CD4-positive, CD25-positive, alpha-beta regulatory T cell (primary cell): Measurements from ENCODE around the gene MAEL. TPM values are rescaled to one million over a fixed set of nuclear protein-coding genes. Genes with fewer than 3 reads are reported as not detected.
"Not testable (repeated sequence)": the region's sequence is repeated elsewhere in the genome, so short reads cannot be mapped to it uniquely, and the experiment has no call there.

Experiments
- ATAC-seq, 2 donors: fragments of 150-1000 bp; cut with Tn5 transposase; one replicate each; pipeline ENCODE4 v1.10.0; 2021; ENCODE audit warnings: low read depth in 2 of 2, moderate number of reproducible peaks in 2 of 2, moderate library complexity in 1 of 2
- DNase-seq, 3 donors: peaks; one replicate each; pipeline versions ENCODE4 v3.0.0 to v3.0.0-alpha.2; 2012 to 2022; ENCODE audit warnings: mixed read lengths in 1 of 3
- H3K27ac ChIP-seq: one replicate; pipeline ENCODE4 v1.7.0; 2013; ENCODE audit warnings: mild to moderate bottlenecking, low read length; ENCODE audit not compliant: insufficient read depth, poor library complexity, severe bottlenecking
- H3K27me3 ChIP-seq: one replicate; pipeline ENCODE4 v1.7.0; 2013; ENCODE audit warnings: low read length; ENCODE audit not compliant: control insufficient read depth, insufficient read depth
- H3K36me3 ChIP-seq: one replicate; pipeline ENCODE4 v1.7.0; 2013; ENCODE audit warnings: mild to moderate bottlenecking, low read length, moderate library complexity; ENCODE audit not compliant: control insufficient read depth, insufficient read depth
- H3K4me1 ChIP-seq: 2 replicates; pipeline ENCODE4 v1.7.0; 2013; ENCODE audit warnings: mild to moderate bottlenecking, low read length; ENCODE audit not compliant: insufficient read depth, control insufficient read depth, poor library complexity, severe bottlenecking
- H3K4me3 ChIP-seq: one replicate; pipeline ENCODE4 v1.7.0; 2013; ENCODE audit warnings: low read depth, mild to moderate bottlenecking, low read length, moderate library complexity
- H3K9me3 ChIP-seq, 2 experiments: 1 replicate in 1 of 2; 2 replicates in 1 of 2; pipeline ENCODE4 v1.7.0; 2013; ENCODE audit warnings: low read length in 2 of 2, mild to moderate bottlenecking in 1 of 2, moderate library complexity in 1 of 2; ENCODE audit not compliant: control insufficient read depth in 2 of 2
- H3K27ac Mint-ChIP-seq, 3 donors: one replicate each; pipeline ENCODE4 v1.8.0; 2020 to 2022; ENCODE audit warnings: mild to moderate bottlenecking in 3 of 3, mixed read lengths in 3 of 3, moderate library complexity in 2 of 3
- H3K27me3 Mint-ChIP-seq: one replicate; pipeline ENCODE4 v1.8.0; 2022; ENCODE audit warnings: mild to moderate bottlenecking, mixed read lengths
- H3K36me3 Mint-ChIP-seq: one replicate; pipeline ENCODE4 v1.8.0; 2020; ENCODE audit warnings: mixed read lengths
- H3K4me1 Mint-ChIP-seq, 4 donors: one replicate each; pipeline ENCODE4 v1.8.0; 2020 to 2022; ENCODE audit warnings: mixed read lengths in 4 of 4, mild to moderate bottlenecking in 1 of 4
- H3K4me3 Mint-ChIP-seq, 4 donors: one replicate each; pipeline ENCODE4 v1.8.0; 2020 to 2022; ENCODE audit warnings: mild to moderate bottlenecking in 4 of 4, mixed read lengths in 4 of 4, moderate library complexity in 3 of 4
- H3K9me3 Mint-ChIP-seq, 7 donors: one replicate each; pipeline ENCODE4 v1.8.0; 2020 to 2022; ENCODE audit warnings: mixed read lengths in 7 of 7, mild to moderate bottlenecking in 3 of 7, moderate library complexity in 2 of 7
- polyA plus RNA-seq, 4 donors: library from polyadenylated mRNA; unstranded; fragments of 300-500 nt; fragmentation: Illumina TruSeq; gene quantifications; one replicate each; pipeline ENCODE4 v1.2.3, GENCODE V29; 2021
- total RNA-seq: library from RNA; stranded (reverse); gene quantifications from one replicate; pipeline ENCODE4 v1.2.3, GENCODE V29; 2022

The MAEL gene
- total and polyA plus RNA-seq, 5 donors from 2014 or later: 0.25 TPM; not detected in 4

GRCh38 chr1:167012570-167012969, 23.5 kb downstream of the MAEL start:
- H3K9me3 Mint-ChIP-seq: peaks cover 0 to 3% (median 0%) of the 10 kb centered on the region in 7 donors
- H3K9me3 ChIP-seq: no peaks in the 10 kb centered on the region
- DNase-seq: no peak
- no peak for ATAC-seq
- no peak overlapping the region for H3K4me3 ChIP-seq
- no peaks in the 10 kb centered on the region for H3K36me3 ChIP-seq
- H3K36me3 Mint-ChIP-seq: no peaks in the 10 kb centered on the region
- peaks cover 17% of the 10 kb centered on the region for H3K27me3 ChIP-seq
- H3K4me1 ChIP-seq: no peaks in the 10 kb centered on the region
- H3K27ac Mint-ChIP-seq: no peak overlapping the region
- H3K27ac ChIP-seq: no peak overlapping the region
- peaks cover 69% of the 10 kb centered on the region for H3K27me3 Mint-ChIP-seq
- peaks cover 0 to 7% (median 1%) of the 10 kb centered on the region in 4 donors for H3K4me1 Mint-ChIP-seq
- no peak overlapping the region for H3K4me3 Mint-ChIP-seq

GRCh38 chr1:167013108-167013929, 24.2 kb downstream of the MAEL start:
- no peak overlapping the region for H3K27ac Mint-ChIP-seq
- H3K4me3 ChIP-seq: no peak overlapping the region
- DNase-seq: no peak
- H3K36me3 ChIP-seq: no peaks in the 10 kb centered on the region
- no peak for ATAC-seq
- H3K27me3 ChIP-seq: peaks cover 18% of the 10 kb centered on the region
- H3K27me3 Mint-ChIP-seq: peaks cover 67% of the 10 kb centered on the region
- H3K9me3 ChIP-seq: no peaks in the 10 kb centered on the region
- peaks cover 0 to 7% (median 1%) of the 10 kb centered on the region in 4 donors for H3K4me1 Mint-ChIP-seq
- H3K9me3 Mint-ChIP-seq: peaks cover 0 to 3% (median 0%) of the 10 kb centered on the region in 7 donors
- H3K27ac ChIP-seq: no peak overlapping the region
- H3K4me1 ChIP-seq: no peaks in the 10 kb centered on the region
- no peaks in the 10 kb centered on the region for H3K36me3 Mint-ChIP-seq
- H3K4me3 Mint-ChIP-seq: no peak overlapping the region

- H3K9me3 ChIP-seq: no peaks in the 10 kb centered on the region
- peaks cover 10% of the 10 kb centered on the region for H3K27me3 ChIP-seq
- no peaks in the 10 kb centered on the region for H3K36me3 ChIP-seq
- no peaks in the 10 kb centered on the region for H3K4me1 ChIP-seq
- Mint-ChIP-seq H3K36me3 (no peaks in the 10 kb centered on the region), H3K9me3 (peaks cover 0 to 2% (median 0%) of the 10 kb centered on the region in 7 donors), H3K27ac (no peak overlapping the region), H3K27me3 (peaks cover 48% of the 10 kb centered on the region), H3K4me1 (peaks cover 0 to under 1% (median under 1%) of the 10 kb centered on the region in 4 donors), H3K4me3 (no peak overlapping the region)
- ATAC-seq (no peak), DNase-seq (no peak)
- no peak overlapping the region for H3K4me3 ChIP-seq
- H3K27ac ChIP-seq: no peak overlapping the region
Measured at GRCh38 chr1:167016100-167016750, 27.1 kb downstream of the MAEL start.

GRCh38 chr1:167022384-167022783, 33.3 kb downstream of the MAEL start:
- no peak overlapping the region for H3K27ac Mint-ChIP-seq
- Histone ChIP-seq H3K4me1 (no peaks in the 10 kb centered on the region), H3K36me3 (no peaks in the 10 kb centered on the region), H3K27me3 (peaks cover 22% of the 10 kb centered on the region), H3K27ac (no peak overlapping the region), H3K4me3 (no peak overlapping the region), H3K9me3 (no peaks in the 10 kb centered on the region)
- H3K36me3 Mint-ChIP-seq: peaks cover 7% of the 10 kb centered on the region
- H3K4me3 Mint-ChIP-seq: no peak overlapping the region
- DNase-seq: no peak
- ATAC-seq: no peak
- H3K27me3 Mint-ChIP-seq: peaks cover 39% of the 10 kb centered on the region
- H3K4me1 Mint-ChIP-seq: no peaks in the 10 kb centered on the region
- peaks cover 0 to 6% (median 0%) of the 10 kb centered on the region in 7 donors for H3K9me3 Mint-ChIP-seq

DNA sequence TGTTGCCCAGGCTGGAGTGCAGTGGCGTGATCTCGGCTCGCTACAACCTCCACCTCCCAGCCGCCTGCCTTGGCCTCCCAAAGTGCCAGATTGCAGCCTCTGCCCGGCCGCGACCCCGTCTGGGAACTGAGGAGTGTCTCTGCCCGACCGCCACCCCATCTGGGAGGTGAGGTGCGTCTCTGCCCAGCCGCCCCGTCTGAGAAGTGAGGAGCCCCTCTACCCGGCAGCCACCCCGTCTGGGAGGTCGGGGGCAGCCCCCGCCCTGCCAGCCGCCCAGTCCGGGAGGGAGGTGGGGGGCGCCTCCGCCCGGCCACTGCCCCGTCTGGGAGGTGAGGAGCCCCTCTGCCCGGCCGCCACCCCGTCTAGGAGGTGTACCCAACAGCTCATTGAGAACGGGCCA, 40.5 kb downstream of the MAEL start:
- not testable (repeated sequence) for H3K36me3 Mint-ChIP-seq

DNA sequence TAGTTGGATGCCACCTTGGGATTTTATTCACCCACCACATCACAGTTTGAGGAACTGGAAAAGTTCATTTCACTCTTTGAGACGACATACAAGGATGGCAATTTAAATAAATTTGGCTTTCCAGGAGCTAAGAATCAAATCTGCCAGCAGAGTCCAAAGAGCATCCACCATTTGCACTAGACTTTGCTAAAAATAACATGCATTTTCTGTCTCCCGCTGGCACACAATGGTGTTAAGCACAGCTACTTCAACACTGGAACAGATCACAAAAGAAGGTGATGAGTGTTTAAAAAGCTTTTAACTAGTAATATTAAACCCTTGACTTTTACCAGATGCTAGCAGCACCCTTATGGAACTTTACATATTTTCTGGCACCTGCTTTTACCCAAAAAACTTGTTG, 44.6 kb downstream of the MAEL start:
- Histone ChIP-seq H3K4me1 (no peaks in the 10 kb centered on the region), H3K9me3 (no peaks in the 10 kb centered on the region), H3K27ac (no peak overlapping the region), H3K27me3 (peaks cover 12% of the 10 kb centered on the region), H3K4me3 (no peak overlapping the region), H3K36me3 (no peaks in the 10 kb centered on the region)
- DNase-seq: no peak
- no peak overlapping the region for H3K27ac Mint-ChIP-seq
- ATAC-seq: no peak
- H3K27me3 Mint-ChIP-seq: peaks cover 14% of the 10 kb centered on the region
- peaks cover 0 to 2% (median 0%) of the 10 kb centered on the region in 7 donors for H3K9me3 Mint-ChIP-seq
- no peaks in the 10 kb centered on the region for H3K4me1 Mint-ChIP-seq
- H3K4me3 Mint-ChIP-seq: no peak overlapping the region
- H3K36me3 Mint-ChIP-seq: no peaks in the 10 kb centered on the region

More for the DNA sequence above, 40.5 kb downstream of the MAEL start:
- not testable (repeated sequence) for H3K9me3 ChIP-seq, H3K4me1 Mint-ChIP-seq, H3K4me3 Mint-ChIP-seq, H3K36me3 ChIP-seq, H3K27ac Mint-ChIP-seq, H3K4me1 ChIP-seq, DNase-seq, H3K9me3 Mint-ChIP-seq, H3K27ac ChIP-seq, ATAC-seq, H3K4me3 ChIP-seq
- peaks cover 13% of the 10 kb centered on the region for H3K27me3 ChIP-seq
- H3K27me3 Mint-ChIP-seq: peaks cover 42% of the 10 kb centered on the region

- peaks cover 13% of the 10 kb centered on the region for H3K27me3 ChIP-seq
- Mint-ChIP-seq H3K27ac (peak overlapping the region; percentile 48 to 93 (median 91)), H3K4me3 (peak overlapping the region; percentile 83 to 92 (median 87)), H3K27me3 (peaks cover 41% of the 10 kb centered on the region), H3K9me3 (no peaks in the 10 kb centered on the region), H3K4me1 (peaks cover 8 to 24% (median 14%) of the 10 kb centered on the region in 4 donors), H3K36me3 (peaks cover 4% of the 10 kb centered on the region)
- DNase-seq (peak; percentile 37 to 85 (median 66)), ATAC-seq (peak; percentile 86 to 92)
- H3K4me1 ChIP-seq: peaks cover 14% of the 10 kb centered on the region
- H3K9me3 ChIP-seq: no peaks in the 10 kb centered on the region
- H3K27ac ChIP-seq: peak overlapping the region; percentile 7
- H3K36me3 ChIP-seq: no peaks in the 10 kb centered on the region
- H3K4me3 ChIP-seq: peak overlapping the region; percentile 90
Measured at GRCh38 chr1:167043752-167044488, 54.8 kb downstream of the MAEL start.
